Activated T-helper 2 cell treated with anti-CD3 and anti-CD28 coated beads, Interferon-gamma antibody, Interleukin-2, Interleukin-4, amounts not matched to agents 10 μg/mL and 5 μg/mL and 100 μg/mL, durations not matched to agents 14 hours and 24 hours and 36 hours (primary cell): Measurements from ENCODE around the gene PTPRN2. TPM values are rescaled to one million over a fixed set of nuclear protein-coding genes. Genes with fewer than 3 reads are reported as not detected.
"Not testable (repeated sequence)": the region's sequence is repeated elsewhere in the genome, so short reads cannot be mapped to it uniquely, and the experiment has no call there.

ENCODE experiments used
- DNase-seq: peaks from one replicate; pipeline ENCODE4 v3.0.0; 2021; ENCODE audit warnings: low spot score
- H3K27ac Mint-ChIP-seq: one replicate; pipeline ENCODE4 v1.8.0; 2021; ENCODE audit warnings: mixed read lengths
- H3K27me3 Mint-ChIP-seq: one replicate; pipeline ENCODE4 v1.8.0; 2021; ENCODE audit warnings: low read depth, mixed read lengths
- H3K36me3 Mint-ChIP-seq: one replicate; pipeline ENCODE4 v1.8.0; 2021; ENCODE audit warnings: low read depth, mixed read lengths
- H3K4me1 Mint-ChIP-seq: one replicate; pipeline ENCODE4 v1.8.0; 2021; ENCODE audit warnings: low read depth, mixed read lengths
- H3K4me3 Mint-ChIP-seq: one replicate; pipeline ENCODE4 v1.8.0; 2021; ENCODE audit warnings: low read depth, mild to moderate bottlenecking, moderate library complexity, mixed read lengths
- H3K9me3 Mint-ChIP-seq: one replicate; pipeline ENCODE4 v1.8.0; 2021; ENCODE audit warnings: mixed read lengths
- intact Hi-C: fragments of 100-400 bp; cut with micrococcal nuclease; formaldehyde crosslinking; loops from one replicate; pipeline ENCODE4 v1.15.1; 2023
- total RNA-seq: library from RNA; stranded (reverse); gene quantifications from 2 replicates; pipeline ENCODE4 v1.2.3, GENCODE V29; 2022

The PTPRN2 gene
- total RNA-seq, 1 donor from 2014 or later = 1.3 TPM

- Mint-ChIP-seq H3K36me3 (no peaks in the 10 kb centered on the region), H3K4me1 (no peaks in the 10 kb centered on the region), H3K4me3 (no peak overlapping the region), H3K27ac (no peak overlapping the region), H3K27me3 (peaks cover 5% of the 10 kb centered on the region), H3K9me3 (no peaks in the 10 kb centered on the region)
- intact Hi-C loops = no loop called here
- no peak for DNase-seq
These were observed 849.6 kb downstream of the PTPRN2 start for GRCh38 chr7:157738066-157738460.

- Mint-ChIP-seq H3K36me3 (no peaks in the 10 kb centered on the region), H3K4me1 (no peaks in the 10 kb centered on the region), H3K9me3 (no peaks in the 10 kb centered on the region), H3K27me3 (peaks cover 5% of the 10 kb centered on the region), H3K4me3 (no peak overlapping the region), H3K27ac (no peak overlapping the region)
- intact Hi-C loops = no loop called here
- no peak for DNase-seq
These were observed 850.2 kb downstream of the PTPRN2 start for GRCh38 chr7:157737151-157738065.

GRCh38 chr7:157736341-157736740 is 851.3 kb downstream of the PTPRN2 start:
- no peak overlapping the region for H3K4me3 Mint-ChIP-seq
- no peaks in the 10 kb centered on the region for H3K9me3 Mint-ChIP-seq
- H3K27ac Mint-ChIP-seq = no peak overlapping the region

GRCh38 chr7:157735826-157736225 is 851.8 kb downstream of the PTPRN2 start:
- no peak overlapping the region for H3K4me3 Mint-ChIP-seq
- intact Hi-C loops = no loop called here
- H3K36me3 Mint-ChIP-seq = no peaks in the 10 kb centered on the region
- H3K27ac Mint-ChIP-seq = no peak overlapping the region
- H3K4me1 Mint-ChIP-seq = no peaks in the 10 kb centered on the region
- peaks cover 5% of the 10 kb centered on the region for H3K27me3 Mint-ChIP-seq
- no peaks in the 10 kb centered on the region for H3K9me3 Mint-ChIP-seq
- no peak for DNase-seq

More at GRCh38 chr7:157736341-157736740, 851.3 kb downstream of the PTPRN2 start:
- no peaks in the 10 kb centered on the region for H3K36me3 Mint-ChIP-seq
- peaks cover 5% of the 10 kb centered on the region for H3K27me3 Mint-ChIP-seq
- no peak for DNase-seq
- no peaks in the 10 kb centered on the region for H3K4me1 Mint-ChIP-seq
- intact Hi-C loops = no loop called here

GRCh38 chr7:157734676-157735640 is 852.7 kb downstream of the PTPRN2 start:
- intact Hi-C loops = no loop called here
- Mint-ChIP-seq H3K4me3 (no peak overlapping the region), H3K4me1 (no peaks in the 10 kb centered on the region), H3K9me3 (no peaks in the 10 kb centered on the region), H3K27me3 (peaks cover 5% of the 10 kb centered on the region), H3K36me3 (no peaks in the 10 kb centered on the region), H3K27ac (no peak overlapping the region)
- DNase-seq = no peak

GRCh38 chr7:157733760-157734395 is 853.7 kb downstream of the PTPRN2 start:
- H3K36me3 Mint-ChIP-seq, DNase-seq, H3K27me3 Mint-ChIP-seq, intact Hi-C loops, H3K9me3 Mint-ChIP-seq, H3K27ac Mint-ChIP-seq, H3K4me1 Mint-ChIP-seq, H3K4me3 Mint-ChIP-seq: not testable (repeated sequence)

GRCh38 chr7:157731126-157731525 is 856.5 kb downstream of the PTPRN2 start:
- H3K36me3 Mint-ChIP-seq = no peaks in the 10 kb centered on the region
- no peaks in the 10 kb centered on the region for H3K9me3 Mint-ChIP-seq
- H3K4me3 Mint-ChIP-seq = no peak overlapping the region
- no peak for DNase-seq
- no peak overlapping the region for H3K27ac Mint-ChIP-seq
- intact Hi-C loops = no loop called here
- H3K4me1 Mint-ChIP-seq = no peaks in the 10 kb centered on the region
- no peaks in the 10 kb centered on the region for H3K27me3 Mint-ChIP-seq

- Mint-ChIP-seq H3K27ac (no peak overlapping the region), H3K4me3 (no peak overlapping the region), H3K27me3 (no peaks in the 10 kb centered on the region), H3K36me3 (no peaks in the 10 kb centered on the region), H3K4me1 (no peaks in the 10 kb centered on the region), H3K9me3 (no peaks in the 10 kb centered on the region)
- intact Hi-C loops = no loop called here
- DNase-seq = no peak
These were observed 857.0 kb downstream of the PTPRN2 start for GRCh38 chr7:157730614-157731013.

- H3K9me3 Mint-ChIP-seq = no peaks in the 10 kb centered on the region
- H3K4me3 Mint-ChIP-seq = no peak overlapping the region
- H3K27me3 Mint-ChIP-seq = no peaks in the 10 kb centered on the region
- no peak for DNase-seq
- intact Hi-C loops = no loop called here
- no peaks in the 10 kb centered on the region for H3K4me1 Mint-ChIP-seq
- no peak overlapping the region for H3K27ac Mint-ChIP-seq
- H3K36me3 Mint-ChIP-seq = no peaks in the 10 kb centered on the region
These were observed 858.1 kb downstream of the PTPRN2 start for GRCh38 chr7:157729566-157729965.

- Mint-ChIP-seq H3K4me3 (no peak overlapping the region), H3K9me3 (no peaks in the 10 kb centered on the region), H3K27me3 (peaks cover 3% of the 10 kb centered on the region), H3K27ac (no peak overlapping the region), H3K4me1 (no peaks in the 10 kb centered on the region), H3K36me3 (no peaks in the 10 kb centered on the region)
- DNase-seq = no peak
- intact Hi-C loops = no loop called here
These were observed 859.5 kb downstream of the PTPRN2 start for GRCh38 chr7:157727964-157728615.

- no peaks in the 10 kb centered on the region for H3K36me3 Mint-ChIP-seq
- no peaks in the 10 kb centered on the region for H3K9me3 Mint-ChIP-seq
- H3K27ac Mint-ChIP-seq = no peak overlapping the region
- no peak overlapping the region for H3K4me3 Mint-ChIP-seq
- H3K27me3 Mint-ChIP-seq = peaks cover 3% of the 10 kb centered on the region
- DNase-seq = no peak
- intact Hi-C loops = no loop called here
- H3K4me1 Mint-ChIP-seq = no peaks in the 10 kb centered on the region
These were observed 860.9 kb downstream of the PTPRN2 start for GRCh38 chr7:157726764-157727163.

GRCh38 chr7:157725312-157725711 is 862.3 kb downstream of the PTPRN2 start:
- H3K27me3 Mint-ChIP-seq, intact Hi-C loops, H3K4me3 Mint-ChIP-seq, H3K36me3 Mint-ChIP-seq, DNase-seq, H3K9me3 Mint-ChIP-seq, H3K4me1 Mint-ChIP-seq, H3K27ac Mint-ChIP-seq: not testable (repeated sequence)
